Measurements from ENCODE around the gene PLA2G4F. TPM values are rescaled to one million over a fixed set of nuclear protein-coding genes. Genes with fewer than 3 reads are reported as not detected.

The PLA2G4F gene
- total and polyA plus RNA-seq, 7 donors = 0.20 to 5.3 (median 1.9) TPM

DNA sequence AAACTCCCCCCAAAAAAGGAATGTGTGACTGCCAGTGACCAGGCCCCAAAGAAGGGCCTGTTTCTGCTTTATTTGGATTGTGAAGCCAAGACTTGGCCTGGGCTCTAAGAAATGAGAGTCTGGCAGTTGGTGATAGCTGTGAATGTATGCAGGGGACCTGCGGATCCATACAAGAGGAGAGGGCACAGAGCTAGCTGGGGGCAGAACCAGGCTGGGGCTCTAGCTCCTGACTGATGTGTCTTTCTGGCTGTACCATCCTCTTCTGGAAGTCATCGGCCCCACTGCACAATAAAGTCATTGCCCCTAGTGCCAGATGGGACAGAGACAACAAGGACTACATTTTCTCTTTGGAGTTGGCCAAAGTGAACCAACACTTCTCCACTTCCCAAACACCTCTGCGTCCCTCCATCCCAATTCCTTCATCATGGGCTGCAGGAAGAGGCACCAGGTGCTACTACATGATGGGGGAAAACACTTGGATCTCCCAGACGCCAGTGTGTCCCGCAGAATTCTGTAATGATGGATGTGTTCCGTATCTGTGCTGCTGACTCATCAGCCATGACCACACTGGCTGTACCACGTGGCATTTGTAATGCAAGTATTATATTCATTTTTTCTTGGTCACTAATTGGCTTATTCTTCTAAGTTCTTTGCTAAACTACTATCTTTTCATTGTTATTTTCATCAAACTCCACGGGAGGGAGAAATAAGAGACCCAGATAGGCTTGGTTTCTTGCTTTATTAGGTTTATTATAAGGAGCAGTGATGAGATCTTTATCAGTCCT is 1.7 kb upstream of the PLA2G4F start:
- intact Hi-C loops (cut with DNase I) = no loop called here
- 65 to 79% (median 66%) methylated on average over 8 of the region's 8 CpGs for WGBS, 3 donors
- Histone ChIP-seq H3K27ac (peak overlapping the region; percentile 71), H3K27me3 (ENCODE audit: insufficient read depth in 3 of 3, low read length in 2 of 3) (no peaks in the 10 kb centered on the region), H3K9me3 (no peaks in the 10 kb centered on the region), H3K36me3 (ENCODE audit: insufficient read depth in 1 of 2, low read depth in 1 of 2) (peaks cover 2 to 45% of the 10 kb centered on the region in 2 donors), H3K4me1 (peaks cover 36% of the 10 kb centered on the region), H3K4me3 (no peak overlapping the region)
- TF ChIP-seq, protein P1, sequence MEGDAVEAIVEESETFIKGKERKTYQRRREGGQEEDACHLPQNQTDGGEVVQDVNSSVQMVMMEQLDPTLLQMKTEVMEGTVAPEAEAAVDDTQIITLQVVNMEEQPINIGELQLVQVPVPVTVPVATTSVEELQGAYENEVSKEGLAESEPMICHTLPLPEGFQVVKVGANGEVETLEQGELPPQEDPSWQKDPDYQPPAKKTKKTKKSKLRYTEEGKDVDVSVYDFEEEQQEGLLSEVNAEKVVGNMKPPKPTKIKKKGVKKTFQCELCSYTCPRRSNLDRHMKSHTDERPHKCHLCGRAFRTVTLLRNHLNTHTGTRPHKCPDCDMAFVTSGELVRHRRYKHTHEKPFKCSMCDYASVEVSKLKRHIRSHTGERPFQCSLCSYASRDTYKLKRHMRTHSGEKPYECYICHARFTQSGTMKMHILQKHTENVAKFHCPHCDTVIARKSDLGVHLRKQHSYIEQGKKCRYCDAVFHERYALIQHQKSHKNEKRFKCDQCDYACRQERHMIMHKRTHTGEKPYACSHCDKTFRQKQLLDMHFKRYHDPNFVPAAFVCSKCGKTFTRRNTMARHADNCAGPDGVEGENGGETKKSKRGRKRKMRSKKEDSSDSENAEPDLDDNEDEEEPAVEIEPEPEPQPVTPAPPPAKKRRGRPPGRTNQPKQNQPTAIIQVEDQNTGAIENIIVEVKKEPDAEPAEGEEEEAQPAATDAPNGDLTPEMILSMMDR (IDR thresholded peaks at IDR 0.05) = no peak
- DNase-seq (no peak), ATAC-seq (peak; percentile 57 to 76 (median 58))

DNA sequence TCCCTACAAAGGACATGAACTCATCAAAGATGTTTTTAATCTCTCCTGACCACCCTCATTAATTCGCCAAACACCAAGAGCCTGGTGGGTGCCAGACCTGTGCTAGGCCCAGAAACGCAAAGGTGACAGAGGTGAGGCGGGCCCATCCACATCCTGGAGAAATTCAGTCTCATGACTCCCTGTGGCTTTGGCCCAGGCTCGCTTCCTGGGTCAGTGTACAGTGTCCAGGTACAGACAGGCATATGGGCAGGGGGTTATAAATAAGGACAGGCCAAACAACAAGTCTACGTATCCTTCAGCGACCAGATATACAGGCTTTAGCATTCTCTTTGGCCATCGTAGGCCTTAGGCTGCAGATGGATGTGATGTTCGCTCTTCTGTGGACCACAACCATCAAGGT is 945 bp upstream of the PLA2G4F start:
- 95 to 97% (median 96%) methylated on average over 8 of the region's 8 CpGs for WGBS, 3 donors
- TF ChIP-seq, protein P1 (IDR thresholded peaks at IDR 0.05) = no peak
- no peaks in the 10 kb centered on the region for H3K27me3 ChIP-seq (ENCODE audit: insufficient read depth in 3 of 3, low read length in 2 of 3)
- intact Hi-C loops (cut with DNase I) = no loop called here
- peaks cover 37% of the 10 kb centered on the region for H3K4me1 ChIP-seq
- no peak overlapping the region for H3K4me3 ChIP-seq
- H3K36me3 ChIP-seq (ENCODE audit: insufficient read depth in 1 of 2, low read depth in 1 of 2) = peaks cover 0 to 37% of the 10 kb centered on the region in 2 donors
- ATAC-seq (no peak), DNase-seq (no peak)
- no peaks in the 10 kb centered on the region for H3K9me3 ChIP-seq
- peak overlapping the region; percentile 53 for H3K27ac ChIP-seq

DNA sequence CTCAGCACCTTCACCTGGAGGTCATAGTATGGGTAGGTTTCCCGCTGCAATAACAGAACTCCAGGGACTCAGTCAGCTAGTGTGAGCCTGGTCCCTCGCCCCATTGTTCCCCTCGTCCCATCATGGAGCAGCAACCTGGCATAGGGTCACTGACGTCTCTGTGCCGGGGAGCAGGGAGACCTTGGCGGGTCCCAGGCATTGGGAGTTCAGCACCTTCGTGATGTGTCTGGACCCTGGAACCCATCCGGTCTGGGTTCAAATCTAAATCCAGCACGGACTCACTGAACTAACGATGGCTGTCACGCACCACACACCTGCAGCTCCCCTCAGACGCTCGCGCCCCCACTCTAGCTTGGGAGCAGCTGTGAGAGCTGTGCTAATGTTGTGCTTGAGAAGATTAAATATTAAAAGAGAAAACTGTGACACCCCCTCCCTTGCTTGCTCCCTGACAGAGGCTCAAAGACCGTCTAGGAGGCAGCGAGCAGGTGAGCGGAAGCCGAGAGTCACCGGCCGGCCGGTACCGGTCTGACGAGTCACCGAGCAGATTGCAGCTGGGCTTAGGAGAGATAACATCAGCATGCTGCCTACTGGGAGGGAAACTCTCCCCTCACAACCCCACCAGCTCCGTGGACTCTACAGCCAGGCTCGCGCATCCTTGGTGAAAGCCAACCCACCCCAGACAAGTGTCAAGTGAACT is 742 bp downstream of the PLA2G4F start:
- Histone ChIP-seq H3K4me3 (peak overlapping the region; percentile 52), H3K27me3 (ENCODE audit: insufficient read depth in 3 of 3, low read length in 2 of 3) (no peaks in the 10 kb centered on the region), H3K36me3 (ENCODE audit: insufficient read depth in 1 of 2, low read depth in 1 of 2) (peaks cover 0 to 20% of the 10 kb centered on the region in 2 donors), H3K4me1 (peaks cover 47% of the 10 kb centered on the region), H3K27ac (peak overlapping the region; percentile 89), H3K9me3 (no peaks in the 10 kb centered on the region)
- DNase-seq = no peak
- no peak for ATAC-seq
- TF ChIP-seq, protein P1 (IDR thresholded peaks at IDR 0.05) = no peak
- WGBS, 3 donors = 60 to 63% (median 62%) methylated on average over 27 of the region's 27 CpGs
- intact Hi-C loops (cut with DNase I) = no loop called here

DNA sequence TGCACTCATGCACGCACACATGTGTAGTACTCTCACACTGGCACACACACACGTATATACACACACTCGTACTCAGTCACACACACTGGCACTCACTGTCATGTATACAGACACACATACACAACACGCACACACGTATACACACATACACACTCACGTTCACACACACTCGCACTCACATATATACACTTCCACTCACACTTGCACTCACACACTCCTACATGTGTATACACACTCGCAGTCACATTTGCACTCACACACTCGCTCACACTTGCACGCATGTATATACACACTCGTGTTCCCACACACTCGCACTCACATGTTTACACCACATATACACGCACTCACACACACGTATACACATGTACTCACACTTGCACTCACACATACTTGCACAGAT is 1.5 kb downstream of the PLA2G4F start:
- Histone ChIP-seq H3K27ac (no peak overlapping the region), H3K4me3 (no peak overlapping the region), H3K36me3 (ENCODE audit: insufficient read depth in 1 of 2, low read depth in 1 of 2) (peaks cover 0 to 13% of the 10 kb centered on the region in 2 donors), H3K4me1 (peaks cover 47% of the 10 kb centered on the region), H3K27me3 (ENCODE audit: insufficient read depth in 3 of 3, low read length in 2 of 3) (no peaks in the 10 kb centered on the region), H3K9me3 (no peaks in the 10 kb centered on the region)
- ATAC-seq (no peak), DNase-seq (no peak)
- TF ChIP-seq, protein P1 (IDR thresholded peaks at IDR 0.05) = no peak
- intact Hi-C loops (cut with DNase I) = no loop called here
- WGBS, 3 donors = 94 to 95% (median 95%) methylated on average over 14 of the region's 14 CpGs

Data from psoas muscle (tissue), 8 donors.